Mesenteric fat pad (tissue), 1 donor: ENCODE results near the gene AGAP1. TPM values are rescaled to one million over a fixed set of nuclear protein-coding genes. Genes with fewer than 3 reads are reported as not detected.
A peak's percentile ranks its signal among the peaks of the same experiment; 100 is the strongest.

Experiments used
- DNase-seq: peaks from one replicate; pipeline ENCODE4 v3.0.0-alpha.2; 2020; ENCODE audit warnings: low spot score
- total RNA-seq: library from RNA; stranded (reverse); fragmentation: NEBNext Ultra II Directional; extraction: Animal tissue kit (Norgen Biotek cat#: 25700); gene quantifications from one replicate; pipeline ENCODE4 v1.2.1, GENCODE V29; 2021
- donor health status: DM: yes; HTN: yes; CAD: no.

AGAP1 gene
- total RNA-seq, 1 donor from 2014 or later: 26.5 TPM

- DNase-seq: no peak
Measured at GRCh38 chr2:235679471-235679870, 185.6 kb downstream of the AGAP1 start.

GRCh38 chr2:235685024-235685721 lies 191.3 kb downstream of the AGAP1 start:
- peak; percentile 39 for DNase-seq

GRCh38 chr2:235688511-235689426 lies 194.9 kb downstream of the AGAP1 start:
- DNase-seq: peak; percentile 74

- no peak for DNase-seq
Measured at GRCh38 chr2:235689427-235689853, 195.6 kb downstream of the AGAP1 start.

GRCh38 chr2:235690082-235690808 lies 196.4 kb downstream of the AGAP1 start:
- DNase-seq: peak; percentile 65

GRCh38 chr2:235690809-235691450 lies 197.1 kb downstream of the AGAP1 start:
- peak; percentile 62 for DNase-seq

- peak; percentile 57 for DNase-seq
Measured at GRCh38 chr2:235692076-235692475, 198.2 kb downstream of the AGAP1 start.

- peak; percentile 87 for DNase-seq
Measured at GRCh38 chr2:235692671-235693171, 198.9 kb downstream of the AGAP1 start.

- DNase-seq: peak; percentile 71
Measured at GRCh38 chr2:235693279-235693678, 199.4 kb downstream of the AGAP1 start.

- DNase-seq: peak; percentile 74
Measured at GRCh38 chr2:235694721-235695601, 201.1 kb downstream of the AGAP1 start.

GRCh38 chr2:235695602-235695895 lies 201.7 kb downstream of the AGAP1 start:
- DNase-seq: peak; percentile 45

GRCh38 chr2:235697041-235697440 lies 203.2 kb downstream of the AGAP1 start:
- DNase-seq: peak; percentile 73

- DNase-seq: peak; percentile 28
Measured at GRCh38 chr2:235698028-235698427, 204.2 kb downstream of the AGAP1 start.

GRCh38 chr2:235698491-235698890 lies 204.6 kb downstream of the AGAP1 start:
- DNase-seq: no peak

GRCh38 chr2:235699576-235699975 lies 205.7 kb downstream of the AGAP1 start:
- DNase-seq: peak; percentile 65

GRCh38 chr2:235701206-235701981 lies 207.6 kb downstream of the AGAP1 start:
- peak; percentile 43 for DNase-seq

GRCh38 chr2:235702186-235702585 lies 208.3 kb downstream of the AGAP1 start:
- no peak for DNase-seq

- no peak for DNase-seq
Measured at GRCh38 chr2:235703711-235704295, 210.0 kb downstream of the AGAP1 start.

GRCh38 chr2:235705296-235705695 lies 211.5 kb downstream of the AGAP1 start:
- DNase-seq: no peak
